Lower leg skin (tissue), 4 donors: ENCODE measurements around the gene APMAP. TPM values are rescaled to one million over a fixed set of nuclear protein-coding genes. Genes with fewer than 3 reads are reported as not detected.
"Not testable (repeated sequence)": the region's sequence is repeated elsewhere in the genome, so short reads cannot be mapped to it uniquely, and the experiment has no call there.

Experiments
- DNase-seq, 2 donors: peaks; one replicate each; pipeline ENCODE4 v3.0.0-alpha.2; 2019; ENCODE audit warnings: low spot score in 2 of 2
- H3K4me3 ChIP-seq: fragments of 200-600 bp; sonication (generic); 2 replicates; pipeline ENCODE4 v1.5.1; 2017; ENCODE audit warnings: mild to moderate bottlenecking, low read depth; ENCODE audit not compliant: poor library complexity, severe bottlenecking
- CTCF ChIP-seq, 3 donors: fragments of 450-650 bp; IDR thresholded peaks; one replicate each; pipeline ENCODE4 v1.5.1; 2016; ENCODE audit warnings: antibody characterized with exemption in 3 of 3, mild to moderate bottlenecking in 3 of 3, moderate library complexity in 2 of 3
- POLR2A ChIP-seq, 2 donors: fragments of 450-650 bp; IDR thresholded peaks; one replicate each; pipeline ENCODE4 v1.6.1; 2016 to 2017; ENCODE audit warnings: antibody characterized with exemption in 2 of 2, mild to moderate bottlenecking in 1 of 2, moderate library complexity in 1 of 2
- WGBS, 2 donors: methylation state at CpG; one replicate each; pipeline ENCODE4 v1.1.5; 2018; 5-methylcytosine and 5-hydroxymethylcytosine counted together
- intact Hi-C: fragments of 100-400 bp; cut with DNase I; formaldehyde crosslinking; loops from one replicate; pipeline ENCODE4 v1.15.0; 2023; ENCODE audit warnings: low total_unique reads
- total RNA-seq, 4 donors: library from RNA; depleted of rRNA; stranded (reverse); fragments of >200 nt; gene quantifications; one replicate each; pipeline ENCODE4 v1.1.0, GENCODE V29; 2016

APMAP gene
- total RNA-seq, 4 donors from 2014 or later, result 34.4 to 88.7 (median 52.6) TPM

GRCh38 chr20:24933266-24933908, 59.2 kb downstream of the APMAP start:
- DNase-seq, result peak in 1 of 2 donors; percentile 46
- intact Hi-C loops, result no loop called here
- no peak overlapping the region for H3K4me3 ChIP-seq
- WGBS, 2 donors, result 94% methylated on average over 5 to 7 of the region's 7 CpGs
- no peak for TF ChIP-seq CTCF (IDR thresholded peaks at IDR 0.05)
- no peak for TF ChIP-seq POLR2A (IDR thresholded peaks at IDR 0.05)

- intact Hi-C loops, result not testable (repeated sequence)
These were observed 60.7 kb downstream of the APMAP start for GRCh38 chr20:24931893-24932292.

GRCh38 chr20:24930724-24931688, 61.5 kb downstream of the APMAP start:
- intact Hi-C loops, DNase-seq, H3K4me3 ChIP-seq: not testable (repeated sequence)
- 53 to 57% methylated on average over 15 of the region's 15 CpGs for WGBS, 2 donors

More at GRCh38 chr20:24931893-24932292, 60.7 kb downstream of the APMAP start:
- not testable (repeated sequence) for H3K4me3 ChIP-seq
- peak; percentile 9 to 36 for DNase-seq
- WGBS, 2 donors, result 46 to 63% methylated on average over 1 of the region's 1 CpG

- H3K4me3 ChIP-seq, intact Hi-C loops: not testable (repeated sequence)
- 41 to 49% methylated on average over 13 of the region's 13 CpGs for WGBS, 2 donors
- peak in 1 of 2 donors; percentile 65 for DNase-seq
These were observed 62.5 kb downstream of the APMAP start for GRCh38 chr20:24929867-24930723.

- WGBS, 2 donors, result 71 to 72% methylated on average over 5 of the region's 5 CpGs
- intact Hi-C loops, DNase-seq, H3K4me3 ChIP-seq: not testable (repeated sequence)
These were observed 63.3 kb downstream of the APMAP start for GRCh38 chr20:24929259-24929658.

GRCh38 chr20:24920706-24921105, 71.8 kb downstream of the APMAP start:
- DNase-seq, H3K4me3 ChIP-seq, intact Hi-C loops: not testable (repeated sequence)
- WGBS, 2 donors, result 61 to 65% methylated on average over 3 of the region's 3 CpGs

GRCh38 chr20:24919665-24920064, 72.9 kb downstream of the APMAP start:
- not testable (repeated sequence) for H3K4me3 ChIP-seq
- intact Hi-C loops, result loop anchor here (10.0 kb wide), 1 partner anchor 985 kb away; no protein-coding TSS in a partner anchor
- peak; percentile 6 to 60 for DNase-seq
- 87 to 91% methylated on average over 15 of the region's 15 CpGs for WGBS, 2 donors

GRCh38 chr20:24918579-24919566, 73.7 kb downstream of the APMAP start:
- H3K4me3 ChIP-seq, result no peak overlapping the region
- peak in 1 of 2 donors; percentile 71 for DNase-seq
- no peak for TF ChIP-seq CTCF (IDR thresholded peaks at IDR 0.05)
- TF ChIP-seq POLR2A (IDR thresholded peaks at IDR 0.05), result no peak
- intact Hi-C loops, result loop anchor here (10.0 kb wide), 1 partner anchor 984 kb away; no protein-coding TSS in a partner anchor
- WGBS, 2 donors, result 54 to 60% methylated on average over 17 of the region's 17 CpGs
